SKM-1 (cell line): ENCODE data around the gene RAB23.

ENCODE experiments used
- DNase-seq: peaks from one replicate; lab custom pipeline; 2025; ENCODE audit not compliant: unreplicated experiment; lab: John Stamatoyannopoulos, UW

RAB23 gene

GRCh38 chr6:57183336-57183735 lies 38.8 kb downstream of the RAB23 start:
- no peak for DNase-seq

GRCh38 chr6:57182017-57182432 lies 40.1 kb downstream of the RAB23 start:
- no peak for DNase-seq

- no peak for DNase-seq
Observed at GRCh38 chr6:57180596-57180995, 41.5 kb downstream of the RAB23 start.

GRCh38 chr6:57177545-57178265 lies 44.4 kb downstream of the RAB23 start:
- no peak for DNase-seq

GRCh38 chr6:57174511-57174907 lies 47.6 kb downstream of the RAB23 start:
- DNase-seq = no peak

- DNase-seq = no peak
Observed at GRCh38 chr6:57173886-57174510, 48.1 kb downstream of the RAB23 start.

- DNase-seq = peak; percentile 59
Observed at GRCh38 chr6:57173056-57173885, 48.8 kb downstream of the RAB23 start.

GRCh38 chr6:57172136-57173055 lies 49.7 kb downstream of the RAB23 start, which contains the start of gene BAG2:
BAG2 (plus strand) TSS chr6:57172326; CDS start chr6:57172698, 372 bp downstream.
- DNase-seq = peak; percentile 62

GRCh38 chr6:57165080-57165479 lies 57.0 kb downstream of the RAB23 start:
- no peak for DNase-seq

GRCh38 chr6:57163956-57164355 lies 58.2 kb downstream of the RAB23 start:
- no peak for DNase-seq

- no peak for DNase-seq
Observed at GRCh38 chr6:57162516-57162915, 59.6 kb downstream of the RAB23 start.

- DNase-seq = no peak
Observed at GRCh38 chr6:57162028-57162427, 60.1 kb downstream of the RAB23 start.

- DNase-seq = no peak
Observed at GRCh38 chr6:57159127-57159526, 63.0 kb downstream of the RAB23 start.

- no peak for DNase-seq
Observed at GRCh38 chr6:57158658-57159057, 63.4 kb downstream of the RAB23 start.

GRCh38 chr6:57147955-57148858 lies 73.9 kb downstream of the RAB23 start:
- DNase-seq = no peak

GRCh38 chr6:57147401-57147800 lies 74.7 kb downstream of the RAB23 start:
- no peak for DNase-seq

GRCh38 chr6:57143690-57144089 lies 78.4 kb downstream of the RAB23 start:
- DNase-seq = no peak

GRCh38 chr6:57142178-57142525 lies 80.0 kb downstream of the RAB23 start:
- no peak for DNase-seq

- DNase-seq = no peak
Observed at GRCh38 chr6:57141451-57142177, 80.5 kb downstream of the RAB23 start.
